ENCODE measurements around the gene PRKG1.

PRKG1 gene

DNA sequence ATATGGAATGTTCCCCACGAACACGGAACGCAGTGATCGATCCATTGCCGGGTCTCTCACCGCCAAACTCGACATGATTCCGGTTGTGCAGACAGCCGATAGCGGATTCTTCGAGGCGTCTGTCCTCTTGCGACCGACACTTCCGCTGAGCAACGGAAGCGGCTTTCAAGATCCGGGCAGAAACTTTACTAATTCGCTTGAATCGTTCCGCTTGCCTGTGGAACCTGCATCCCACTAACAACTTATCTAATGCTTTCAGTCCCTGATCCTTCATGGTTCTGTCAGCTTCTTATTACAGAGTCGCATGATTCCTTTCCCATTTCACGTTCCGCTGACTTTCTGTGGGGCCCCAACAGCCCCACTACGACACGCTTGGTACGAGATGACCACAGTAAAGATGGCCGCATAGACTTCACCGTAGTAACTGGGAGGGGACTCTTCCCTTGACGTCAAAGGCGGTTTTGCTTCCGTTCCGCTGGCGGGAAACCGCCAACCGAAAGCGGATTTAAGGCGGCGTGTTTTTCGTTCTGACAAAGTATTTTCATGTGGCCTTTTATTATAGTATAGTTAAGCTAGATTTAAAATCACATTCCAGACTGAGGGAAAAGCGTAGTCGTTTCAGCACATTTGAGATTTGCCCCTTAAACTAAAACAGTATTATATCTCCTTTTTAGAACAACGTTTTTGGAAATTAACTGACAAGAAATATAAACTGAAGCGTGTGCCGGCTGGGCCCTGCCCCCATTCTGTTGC, 625.4 kb downstream of the PRKG1 start, which contains the start of gene CSTF2T:
TSS of gene CSTF2T (minus strand) at position 121 of the 753 bp plus-strand sequence. CDS start at position 75, 46 bp downstream.
- WGBS (ENCODE audit: extremely low coverage, insufficient coverage, low lambda C conversion rate): no CpG with 5 or more reads among the region's 45 CpGs
- Histone ChIP-seq H3K18ac (ENCODE audit: low read length) (peak within 1 kb of the TSS; percentile 98), H3K79me1 (ENCODE audit: low read length) (peaks cover 13% of the 10 kb centered on the region), H2BK120ac (ENCODE audit: low read depth, low read length) (peak within 1 kb of the TSS; percentile 51), H2BK5ac (ENCODE audit: low read length) (peak within 1 kb of the TSS; percentile 92), H3K4me3 (ENCODE audit: low read length) (peak within 1 kb of the TSS; percentile 82), H3K27ac (ENCODE audit: low read depth, low read length) (no peak within 1 kb of the TSS), H3K27me3 (ENCODE audit: insufficient read depth, low read length, poor library complexity) (no peaks in the 10 kb centered on the region), H4K8ac (ENCODE audit: low read depth, low read length) (no peak within 1 kb of the TSS), H3K23ac (ENCODE audit: low read length) (no peak within 1 kb of the TSS), H3K4ac (ENCODE audit: low read depth, low read length) (peak within 1 kb of the TSS; percentile 66), H3K36me3 (ENCODE audit: control insufficient read depth, insufficient read depth, low read length) (no peaks in the 10 kb centered on the region), H3K56ac (ENCODE audit: low read length) (peak within 1 kb of the TSS; percentile 97), H3K4me2 (ENCODE audit: low read length) (peak within 1 kb of the TSS; percentile 75), H2AK5ac (ENCODE audit: low read length) (no peak within 1 kb of the TSS), H4K5ac (ENCODE audit: low read length) (peak within 1 kb of the TSS; percentile 98), H2BK15ac (replicated peaks; ENCODE audit: low read depth) (no peak within 1 kb of the TSS), H3K79me2 (ENCODE audit: control insufficient read depth, insufficient read depth, low read length) (peaks cover 20% of the 10 kb centered on the region), H3K9ac (ENCODE audit: low read length) (peak within 1 kb of the TSS; percentile 79), H3K4me1 (ENCODE audit: control insufficient read depth, low read depth, low read length) (peaks cover 6% of the 10 kb centered on the region)
- DNase-seq: peak; percentile 97

DNA sequence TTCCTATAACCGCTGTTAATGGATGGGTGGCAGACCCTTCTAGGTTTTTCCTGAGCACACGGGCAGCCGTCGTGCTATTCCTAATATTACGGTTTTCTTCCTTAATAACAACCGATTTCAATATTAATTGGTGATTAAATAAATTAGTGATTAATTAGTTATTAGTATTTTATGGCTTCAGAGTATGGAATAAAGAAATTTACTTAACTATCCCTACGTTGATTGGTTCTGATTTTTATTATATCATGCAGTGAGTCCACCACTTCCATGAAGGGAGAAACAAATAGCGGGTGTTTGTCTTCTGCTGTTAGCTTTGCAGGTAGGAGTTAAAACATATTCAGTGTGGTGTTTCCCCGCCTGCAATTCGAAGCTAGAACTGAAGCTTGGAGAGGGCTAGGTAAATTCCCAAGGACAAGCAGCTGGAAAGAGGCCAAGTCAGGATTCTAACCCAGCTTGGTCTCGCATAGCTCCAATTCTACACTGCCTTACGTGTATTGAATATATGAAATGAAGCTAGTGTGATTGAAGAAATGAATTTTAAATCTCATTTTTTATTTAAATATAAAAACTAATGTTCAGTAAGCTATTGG, 626.0 kb downstream of the PRKG1 start:
- peak; percentile 58 for DNase-seq
- no peak overlapping the region for H2BK5ac ChIP-seq (ENCODE audit: low read length)
- H2BK15ac ChIP-seq (replicated peaks; ENCODE audit: low read depth): no peak overlapping the region
- peaks cover 6% of the 10 kb centered on the region for H3K4me1 ChIP-seq (ENCODE audit: control insufficient read depth, low read depth, low read length)
- H3K56ac ChIP-seq (ENCODE audit: low read length): peak overlapping the region; percentile 67
- H3K4me3 ChIP-seq (ENCODE audit: low read length): no peak overlapping the region
- H3K79me2 ChIP-seq (ENCODE audit: control insufficient read depth, insufficient read depth, low read length): peaks cover 20% of the 10 kb centered on the region
- no peak overlapping the region for H3K23ac ChIP-seq (ENCODE audit: low read length)
- peak overlapping the region; percentile 49 for H3K9ac ChIP-seq (ENCODE audit: low read length)
- no peaks in the 10 kb centered on the region for H3K27me3 ChIP-seq (ENCODE audit: insufficient read depth, low read length, poor library complexity)
- no peaks in the 10 kb centered on the region for H3K36me3 ChIP-seq (ENCODE audit: control insufficient read depth, insufficient read depth, low read length)
- peaks cover 13% of the 10 kb centered on the region for H3K79me1 ChIP-seq (ENCODE audit: low read length)
- no peak overlapping the region for H4K5ac ChIP-seq (ENCODE audit: low read length)
- H3K27ac ChIP-seq (ENCODE audit: low read depth, low read length): no peak overlapping the region
- 90% methylated on average over 2 of the region's 12 CpGs for WGBS (ENCODE audit: extremely low coverage, insufficient coverage, low lambda C conversion rate)
- no peak overlapping the region for H4K8ac ChIP-seq (ENCODE audit: low read depth, low read length)
- peak overlapping the region; percentile 83 for H3K18ac ChIP-seq (ENCODE audit: low read length)
- no peak overlapping the region for H2AK5ac ChIP-seq (ENCODE audit: low read length)
- peak overlapping the region; percentile 66 for H3K4ac ChIP-seq (ENCODE audit: low read depth, low read length)
- peak overlapping the region; percentile 51 for H2BK120ac ChIP-seq (ENCODE audit: low read depth, low read length)
- peak overlapping the region; percentile 13 for H3K4me2 ChIP-seq (ENCODE audit: low read length)

DNA sequence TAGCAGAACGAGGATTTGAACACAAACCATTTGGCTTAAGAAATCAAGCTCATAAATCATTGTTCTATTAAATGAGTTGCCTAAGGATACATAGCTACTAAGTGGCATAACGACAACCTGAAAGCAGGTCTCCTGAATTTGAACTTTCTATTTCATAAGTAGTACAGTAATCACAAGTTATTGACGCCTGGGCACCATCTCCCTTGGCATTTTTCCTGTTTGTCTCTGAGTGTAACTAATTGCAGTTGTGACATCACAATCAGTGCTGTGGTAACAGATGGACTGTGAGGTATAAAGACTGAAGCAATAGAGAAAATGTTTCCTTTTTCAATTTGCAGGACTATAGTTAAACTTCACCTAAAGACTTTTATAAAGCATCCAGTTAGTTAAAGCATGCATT, 631.5 kb downstream of the PRKG1 start:
- Histone ChIP-seq H4K5ac (ENCODE audit: low read length) (no peak overlapping the region), H2BK15ac (replicated peaks; ENCODE audit: low read depth) (no peak overlapping the region), H3K27me3 (ENCODE audit: insufficient read depth, low read length, poor library complexity) (no peaks in the 10 kb centered on the region), H2BK120ac (ENCODE audit: low read depth, low read length) (no peak overlapping the region), H3K56ac (ENCODE audit: low read length) (no peak overlapping the region), H3K4ac (ENCODE audit: low read depth, low read length) (no peak overlapping the region), H2BK5ac (ENCODE audit: low read length) (no peak overlapping the region), H3K18ac (ENCODE audit: low read length) (no peak overlapping the region), H3K79me1 (ENCODE audit: low read length) (no peaks in the 10 kb centered on the region), H2AK5ac (ENCODE audit: low read length) (no peak overlapping the region), H3K4me3 (ENCODE audit: low read length) (no peak overlapping the region), H4K8ac (ENCODE audit: low read depth, low read length) (no peak overlapping the region), H3K9ac (ENCODE audit: low read length) (no peak overlapping the region), H3K36me3 (ENCODE audit: control insufficient read depth, insufficient read depth, low read length) (no peaks in the 10 kb centered on the region), H3K4me2 (ENCODE audit: low read length) (no peak overlapping the region), H3K27ac (ENCODE audit: low read depth, low read length) (no peak overlapping the region), H3K79me2 (ENCODE audit: control insufficient read depth, insufficient read depth, low read length) (no peaks in the 10 kb centered on the region), H3K4me1 (ENCODE audit: control insufficient read depth, low read depth, low read length) (no peaks in the 10 kb centered on the region), H3K23ac (ENCODE audit: low read length) (no peak overlapping the region)
- no CpG with 5 or more reads among the region's 3 CpGs for WGBS (ENCODE audit: extremely low coverage, insufficient coverage, low lambda C conversion rate)
- no peak for DNase-seq

DNA sequence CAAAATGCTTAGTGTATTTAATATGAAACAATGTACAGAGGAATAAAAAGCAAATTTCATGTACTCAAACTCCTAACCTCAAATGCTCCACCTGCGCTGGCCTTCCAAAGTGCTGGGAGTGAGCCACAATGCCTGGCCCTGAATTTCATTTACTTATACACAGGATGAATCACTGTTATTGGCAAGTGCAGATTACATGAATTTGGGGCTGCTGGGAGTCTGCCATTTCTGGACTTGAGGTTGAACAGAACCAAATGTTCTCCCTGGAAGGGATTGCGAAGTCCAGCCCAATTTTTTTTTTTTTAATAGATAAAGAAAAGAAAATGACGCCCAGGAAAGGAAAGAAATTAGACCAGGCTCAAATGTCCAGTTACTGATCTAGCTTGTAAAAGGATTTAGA, 631.9 kb downstream of the PRKG1 start:
- no peak overlapping the region for H2AK5ac ChIP-seq (ENCODE audit: low read length)
- no peak overlapping the region for H3K56ac ChIP-seq (ENCODE audit: low read length)
- no peaks in the 10 kb centered on the region for H3K36me3 ChIP-seq (ENCODE audit: control insufficient read depth, insufficient read depth, low read length)
- H2BK120ac ChIP-seq (ENCODE audit: low read depth, low read length): no peak overlapping the region
- H3K4me3 ChIP-seq (ENCODE audit: low read length): no peak overlapping the region
- no peaks in the 10 kb centered on the region for H3K27me3 ChIP-seq (ENCODE audit: insufficient read depth, low read length, poor library complexity)
- H3K9ac ChIP-seq (ENCODE audit: low read length): no peak overlapping the region
- H2BK5ac ChIP-seq (ENCODE audit: low read length): no peak overlapping the region
- H3K4me1 ChIP-seq (ENCODE audit: control insufficient read depth, low read depth, low read length): no peaks in the 10 kb centered on the region
- no peak overlapping the region for H4K5ac ChIP-seq (ENCODE audit: low read length)
- no peak overlapping the region for H3K4me2 ChIP-seq (ENCODE audit: low read length)
- DNase-seq: no peak
- H3K18ac ChIP-seq (ENCODE audit: low read length): no peak overlapping the region
- H3K79me2 ChIP-seq (ENCODE audit: control insufficient read depth, insufficient read depth, low read length): no peaks in the 10 kb centered on the region
- H3K27ac ChIP-seq (ENCODE audit: low read depth, low read length): no peak overlapping the region
- no peaks in the 10 kb centered on the region for H3K79me1 ChIP-seq (ENCODE audit: low read length)
- no peak overlapping the region for H3K23ac ChIP-seq (ENCODE audit: low read length)
- H3K4ac ChIP-seq (ENCODE audit: low read depth, low read length): no peak overlapping the region
- H4K8ac ChIP-seq (ENCODE audit: low read depth, low read length): no peak overlapping the region
- H2BK15ac ChIP-seq (replicated peaks; ENCODE audit: low read depth): no peak overlapping the region
- no CpG with 5 or more reads among the region's 3 CpGs for WGBS (ENCODE audit: extremely low coverage, insufficient coverage, low lambda C conversion rate)

DNA sequence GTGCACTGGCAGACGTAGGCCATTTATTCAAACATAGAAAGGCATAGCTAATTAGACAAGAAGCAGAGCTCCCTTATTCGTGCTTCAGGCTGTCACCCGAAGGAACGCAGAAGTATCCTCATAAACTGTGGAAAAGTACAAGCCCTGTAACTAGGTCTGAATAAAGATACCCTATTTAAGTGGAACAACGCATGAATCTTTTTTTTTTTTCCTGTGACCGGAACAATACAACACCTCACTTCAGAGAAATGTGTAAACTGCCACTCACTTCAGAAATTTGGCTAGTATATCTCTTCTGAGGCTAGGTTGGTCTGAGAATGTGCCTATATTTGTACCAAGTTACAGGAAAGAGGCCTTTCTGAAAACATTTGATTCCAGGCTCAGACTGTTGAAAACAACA, 633.1 kb downstream of the PRKG1 start:
- no peak overlapping the region for H2BK15ac ChIP-seq (replicated peaks; ENCODE audit: low read depth)
- H3K23ac ChIP-seq (ENCODE audit: low read length): no peak overlapping the region
- H3K56ac ChIP-seq (ENCODE audit: low read length): no peak overlapping the region
- no peak overlapping the region for H3K27ac ChIP-seq (ENCODE audit: low read depth, low read length)
- no peak overlapping the region for H3K4me2 ChIP-seq (ENCODE audit: low read length)
- H4K5ac ChIP-seq (ENCODE audit: low read length): no peak overlapping the region
- no peak overlapping the region for H3K4me3 ChIP-seq (ENCODE audit: low read length)
- WGBS (ENCODE audit: extremely low coverage, insufficient coverage, low lambda C conversion rate): no CpG with 5 or more reads among the region's 6 CpGs
- H3K27me3 ChIP-seq (ENCODE audit: insufficient read depth, low read length, poor library complexity): no peaks in the 10 kb centered on the region
- DNase-seq: no peak
- H3K18ac ChIP-seq (ENCODE audit: low read length): no peak overlapping the region
- H2BK120ac ChIP-seq (ENCODE audit: low read depth, low read length): no peak overlapping the region
- H3K79me2 ChIP-seq (ENCODE audit: control insufficient read depth, insufficient read depth, low read length): no peaks in the 10 kb centered on the region
- no peak overlapping the region for H3K9ac ChIP-seq (ENCODE audit: low read length)
- no peaks in the 10 kb centered on the region for H3K79me1 ChIP-seq (ENCODE audit: low read length)
- no peak overlapping the region for H2AK5ac ChIP-seq (ENCODE audit: low read length)
- no peaks in the 10 kb centered on the region for H3K36me3 ChIP-seq (ENCODE audit: control insufficient read depth, insufficient read depth, low read length)
- no peak overlapping the region for H4K8ac ChIP-seq (ENCODE audit: low read depth, low read length)
- no peaks in the 10 kb centered on the region for H3K4me1 ChIP-seq (ENCODE audit: control insufficient read depth, low read depth, low read length)
- no peak overlapping the region for H3K4ac ChIP-seq (ENCODE audit: low read depth, low read length)
- no peak overlapping the region for H2BK5ac ChIP-seq (ENCODE audit: low read length)
